Left lung (tissue), 10 donors: Measurements from ENCODE around the gene ARMH3. TPM values are rescaled to one million over a fixed set of nuclear protein-coding genes. Genes with fewer than 3 reads are reported as not detected.

Source experiments
- ATAC-seq: fragments of 200-7000 bp; cut with Tn5 transposase; one replicate; pipeline ENCODE4 v1.9.1; 2020; ENCODE audit warnings: moderate library complexity
- DNase-seq, 4 donors: peaks; one replicate each; pipeline ENCODE4 v3.0.0-alpha.2; 2013 to 2020
- H3K27ac ChIP-seq, 2 donors: fragments of 200-600 bp; sonication (generic) in 1 of 2; one replicate each; pipeline versions ENCODE4 v1.5.0 to v1.8.0; 2020 to 2021
- H3K27me3 ChIP-seq, 2 donors: fragments of 200-600 bp; sonication (generic) in 1 of 2; one replicate each; pipeline versions ENCODE4 v1.5.0 to v1.8.0; 2020 to 2021
- H3K36me3 ChIP-seq, 2 donors: fragments of 200-600 bp; sonication (generic) in 1 of 2; one replicate each; pipeline versions ENCODE4 v1.5.0 to v1.8.0; 2020 to 2021
- H3K4me1 ChIP-seq, 2 donors: fragments of 200-600 bp; one replicate each; pipeline ENCODE4 v1.8.0; 2021
- H3K4me3 ChIP-seq, 2 donors: fragments of 200-600 bp; sonication (generic) in 1 of 2; one replicate each; pipeline versions ENCODE4 v1.5.0 to v1.8.0; 2020 to 2021; ENCODE audit warnings: mild to moderate bottlenecking in 1 of 2
- H3K9me3 ChIP-seq, 2 donors: fragments of 200-600 bp; sonication (generic) in 1 of 2; one replicate each; pipeline versions ENCODE4 v1.5.0 to v1.8.0; 2020 to 2021
- intact Hi-C, 2 donors: fragments of 100-400 bp; cut with DNase I; formaldehyde crosslinking; loops; one replicate each; pipeline versions ENCODE4 v1.11.2 to v1.14.2; 2022
- polyA plus RNA-seq, 6 donors: library from polyadenylated mRNA; unstranded; fragments of 120-200 nt; gene quantifications; one replicate each; pipeline ENCODE4 v1.2.1, GENCODE V29; 2013; ENCODE audit not compliant: insufficient read length in 6 of 6
- total RNA-seq, 2 donors: library from RNA; stranded (reverse); fragmentation: NEBNext Ultra II Directional; extraction: Animal tissue kit (Norgen Biotek cat#: 25700); gene quantifications; one replicate each; pipeline ENCODE4 v1.2.1, GENCODE V29; 2021
- TF ChIP-seq, protein P1 (sequence below), 2 donors: fragments of 200-600 bp; sonication (generic) in 1 of 2; IDR thresholded peaks; one replicate each; pipeline versions ENCODE4 v1.5.0 to v1.8.0; 2021; ENCODE audit warnings: antibody characterized with exemption in 2 of 2
- donor health status: DM: no; HTN: yes; CAD: no.
- donor health status: DM: no; HTN: no; CAD: no.

Gene ARMH3
- total and polyA plus RNA-seq, 8 donors: 19.4 to 26.2 (median 23.4) TPM

DNA sequence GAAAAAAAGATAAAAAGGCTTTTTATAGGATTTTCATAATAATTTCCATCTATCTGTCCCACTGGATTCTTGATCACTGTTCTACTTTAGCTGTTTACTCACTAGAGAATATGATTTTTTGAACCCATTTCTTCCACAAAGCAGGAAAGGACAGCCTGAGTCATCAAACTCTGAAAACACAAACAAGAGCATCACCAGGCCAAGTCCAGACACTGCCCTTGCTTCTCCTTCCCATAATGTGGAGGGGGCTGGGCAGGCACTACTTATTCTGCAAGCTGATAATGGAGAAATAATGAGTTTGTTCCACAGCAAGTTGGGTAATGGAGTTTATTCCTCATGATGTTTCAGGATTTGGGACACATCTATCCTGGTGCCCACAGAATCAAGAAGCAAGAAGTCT is 199.3 kb downstream of the ARMH3 start:
- TF ChIP-seq, protein P1, sequence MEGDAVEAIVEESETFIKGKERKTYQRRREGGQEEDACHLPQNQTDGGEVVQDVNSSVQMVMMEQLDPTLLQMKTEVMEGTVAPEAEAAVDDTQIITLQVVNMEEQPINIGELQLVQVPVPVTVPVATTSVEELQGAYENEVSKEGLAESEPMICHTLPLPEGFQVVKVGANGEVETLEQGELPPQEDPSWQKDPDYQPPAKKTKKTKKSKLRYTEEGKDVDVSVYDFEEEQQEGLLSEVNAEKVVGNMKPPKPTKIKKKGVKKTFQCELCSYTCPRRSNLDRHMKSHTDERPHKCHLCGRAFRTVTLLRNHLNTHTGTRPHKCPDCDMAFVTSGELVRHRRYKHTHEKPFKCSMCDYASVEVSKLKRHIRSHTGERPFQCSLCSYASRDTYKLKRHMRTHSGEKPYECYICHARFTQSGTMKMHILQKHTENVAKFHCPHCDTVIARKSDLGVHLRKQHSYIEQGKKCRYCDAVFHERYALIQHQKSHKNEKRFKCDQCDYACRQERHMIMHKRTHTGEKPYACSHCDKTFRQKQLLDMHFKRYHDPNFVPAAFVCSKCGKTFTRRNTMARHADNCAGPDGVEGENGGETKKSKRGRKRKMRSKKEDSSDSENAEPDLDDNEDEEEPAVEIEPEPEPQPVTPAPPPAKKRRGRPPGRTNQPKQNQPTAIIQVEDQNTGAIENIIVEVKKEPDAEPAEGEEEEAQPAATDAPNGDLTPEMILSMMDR (IDR thresholded peaks at IDR 0.05): no peak
- peak; percentile 48 for ATAC-seq

DNA sequence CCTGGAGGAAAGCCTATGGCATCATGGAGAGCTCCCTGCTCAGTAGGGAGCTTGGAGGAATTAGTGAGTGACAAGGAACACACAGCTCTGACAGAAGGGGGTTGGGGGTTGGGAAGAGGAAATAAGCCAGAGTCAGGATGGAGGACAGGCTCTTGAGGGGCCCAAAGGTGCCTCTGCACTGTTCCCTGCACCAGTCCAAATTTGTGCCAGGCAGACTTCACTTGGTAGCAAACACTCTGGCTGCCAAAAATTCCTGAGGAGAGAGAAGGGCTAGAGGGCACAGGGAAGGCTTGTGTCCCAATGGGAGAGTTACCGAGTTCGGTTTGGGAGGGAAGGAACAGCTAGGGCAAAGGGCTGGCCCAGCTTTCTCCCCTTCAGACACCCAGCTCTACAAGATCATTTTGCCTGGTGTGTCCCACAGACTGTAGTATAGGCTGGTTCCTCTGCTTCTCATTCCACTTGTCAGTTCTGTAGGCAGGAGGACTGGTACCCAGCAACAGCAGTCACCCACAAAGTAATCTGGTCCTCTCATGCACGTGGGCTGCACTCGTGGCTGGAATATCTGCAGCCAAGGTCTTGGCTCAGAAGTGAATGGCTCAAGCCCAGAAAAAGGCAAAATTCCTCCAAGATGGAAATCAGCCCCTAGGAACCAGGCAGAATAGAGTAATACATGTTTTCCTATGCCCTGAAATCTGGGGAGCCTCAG is 204.4 kb downstream of the ARMH3 start:
- Histone ChIP-seq H3K4me3 (no peak overlapping the region), H3K27me3 (no peaks in the 10 kb centered on the region), H3K36me3 (peaks cover 0 to 24% of the 10 kb centered on the region in 2 donors), H3K9me3 (no peaks in the 10 kb centered on the region), H3K27ac (no peak overlapping the region), H3K4me1 (peaks cover 0 to 19% of the 10 kb centered on the region in 2 donors)
- DNase-seq (no peak), ATAC-seq (no peak)
- TF ChIP-seq, protein P1 (IDR thresholded peaks at IDR 0.05): no peak
- intact Hi-C loops: no loop called here

More for the DNA sequence above, 199.3 kb downstream of the ARMH3 start:
- no peak overlapping the region for H3K27ac ChIP-seq
- peaks cover 0 to 9% of the 10 kb centered on the region in 2 donors for H3K9me3 ChIP-seq
- no peaks in the 10 kb centered on the region for H3K27me3 ChIP-seq
- H3K4me3 ChIP-seq: no peak overlapping the region
- H3K4me1 ChIP-seq: no peaks in the 10 kb centered on the region
- H3K36me3 ChIP-seq: peaks cover 0 to 2% of the 10 kb centered on the region in 2 donors
- no peak for DNase-seq
- intact Hi-C loops: no loop called here

- intact Hi-C loops: no loop called here
- TF ChIP-seq, protein P1 (IDR thresholded peaks at IDR 0.05): no peak
Observed at GRCh38 chr10:101850749-101851148, 205.2 kb downstream of the ARMH3 start.

DNA sequence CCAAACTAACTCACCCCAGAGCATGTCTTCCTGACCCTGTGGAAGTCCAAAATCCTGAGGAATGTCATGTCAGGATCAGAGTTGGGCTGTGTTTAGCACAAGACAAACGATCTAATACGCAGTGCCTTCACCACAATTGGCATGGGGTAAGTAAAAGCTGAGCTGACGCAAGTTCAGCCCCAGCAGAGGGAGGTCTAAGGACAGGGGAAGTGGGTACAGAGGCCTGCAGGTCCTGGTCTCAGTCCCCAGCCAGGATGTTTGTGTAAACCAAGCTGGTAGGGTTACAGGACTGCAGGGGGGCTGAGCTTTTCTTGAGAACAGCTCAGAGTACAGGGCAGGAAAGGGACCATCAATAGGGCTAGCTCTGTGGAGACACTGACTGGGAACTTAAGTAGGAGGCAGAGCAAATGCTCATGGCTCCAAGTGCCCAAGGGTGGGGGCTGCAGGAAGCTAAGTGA is 207.1 kb downstream of the ARMH3 start:
- TF ChIP-seq, protein P1 (IDR thresholded peaks at IDR 0.05): no peak
- Histone ChIP-seq H3K27me3 (no peaks in the 10 kb centered on the region), H3K27ac (peak overlapping the region in 1 of 2 donors; percentile 83), H3K36me3 (peaks cover 0 to 36% of the 10 kb centered on the region in 2 donors), H3K9me3 (no peaks in the 10 kb centered on the region), H3K4me1 (peaks cover 0 to 24% of the 10 kb centered on the region in 2 donors), H3K4me3 (no peak overlapping the region)
- ATAC-seq (peak; percentile 58), DNase-seq (peak in 1 of 4 donors; percentile 45)
- intact Hi-C loops: loop anchor here in 1 of 2 donors (10.0 kb wide), 1 partner anchor 166 kb away; no protein-coding TSS in a partner anchor

More at GRCh38 chr10:101850749-101851148, 205.2 kb downstream of the ARMH3 start:
- Histone ChIP-seq H3K4me3 (no peak overlapping the region), H3K36me3 (peaks cover 0 to 32% of the 10 kb centered on the region in 2 donors), H3K4me1 (peaks cover 0 to 19% of the 10 kb centered on the region in 2 donors), H3K27me3 (no peaks in the 10 kb centered on the region), H3K27ac (no peak overlapping the region), H3K9me3 (no peaks in the 10 kb centered on the region)
- DNase-seq: no peak
- no peak for ATAC-seq

- no peaks in the 10 kb centered on the region for H3K27me3 ChIP-seq
- peaks cover 0 to 29% of the 10 kb centered on the region in 2 donors for H3K4me1 ChIP-seq
- H3K36me3 ChIP-seq: peaks cover 0 to 36% of the 10 kb centered on the region in 2 donors
- ATAC-seq (peak; percentile 44), DNase-seq (no peak)
- no peaks in the 10 kb centered on the region for H3K9me3 ChIP-seq
- peak overlapping the region in 1 of 2 donors; percentile 83 for H3K27ac ChIP-seq
- intact Hi-C loops: loop anchor here in 1 of 2 donors (10.0 kb wide), 1 partner anchor 166 kb away; no protein-coding TSS in a partner anchor
- TF ChIP-seq, protein P1 (IDR thresholded peaks at IDR 0.05): no peak
- no peak overlapping the region for H3K4me3 ChIP-seq
Observed at GRCh38 chr10:101848408-101848807, 207.6 kb downstream of the ARMH3 start.
